ENCODE results near the gene GRIN3B.
"Not testable (repeated sequence)": the region's sequence is repeated elsewhere in the genome, so short reads cannot be mapped to it uniquely, and the experiment has no call there.

Gene GRIN3B

GRCh38 chr19:1000095-1000494 lies at the start of gene GRIN3B:
Gene GRIN3B, plus strand, starts transcription at chr19:1000419. Its CDS starts 19 bp downstream, at chr19:1000438.
- peak in 2 of 4 experiments; percentile 42 to 69 for DNase-seq (ENCODE audit: low read depth in 4 of 4, low spot score in 1 of 4)

GRCh38 chr19:952049-952679 lies 48.1 kb upstream of the GRIN3B start:
- DNase-seq (ENCODE audit: low read depth in 4 of 4, low spot score in 1 of 4) = no peak

- no peak for DNase-seq (ENCODE audit: low read depth in 4 of 4, low spot score in 1 of 4)
Measured at GRCh38 chr19:952680-953444, 47.4 kb upstream of the GRIN3B start.

GRCh38 chr19:953445-954271 lies 46.6 kb upstream of the GRIN3B start:
- DNase-seq (ENCODE audit: low read depth in 4 of 4, low spot score in 1 of 4) = no peak

- DNase-seq (ENCODE audit: low read depth in 4 of 4, low spot score in 1 of 4) = no peak
Measured at GRCh38 chr19:954272-954671, 45.9 kb upstream of the GRIN3B start.

- no peak for DNase-seq (ENCODE audit: low read depth in 4 of 4, low spot score in 1 of 4)
Measured at GRCh38 chr19:954672-955494, 45.3 kb upstream of the GRIN3B start.

- no peak for DNase-seq (ENCODE audit: low read depth in 4 of 4, low spot score in 1 of 4)
Measured at GRCh38 chr19:955803-956765, 44.1 kb upstream of the GRIN3B start.

GRCh38 chr19:956766-957440 lies 43.3 kb upstream of the GRIN3B start:
- DNase-seq (ENCODE audit: low read depth in 4 of 4, low spot score in 1 of 4) = no peak

- not testable (repeated sequence) for DNase-seq (ENCODE audit: low read depth in 4 of 4, low spot score in 1 of 4)
Measured at GRCh38 chr19:957578-957977, 42.6 kb upstream of the GRIN3B start.

GRCh38 chr19:958967-959855 lies 41.0 kb upstream of the GRIN3B start:
- peak in 2 of 4 experiments; percentile 35 to 36 for DNase-seq (ENCODE audit: low read depth in 4 of 4, low spot score in 1 of 4)

- DNase-seq (ENCODE audit: low read depth in 4 of 4, low spot score in 1 of 4) = no peak
Measured at GRCh38 chr19:960020-960419, 40.2 kb upstream of the GRIN3B start.

GRCh38 chr19:960601-960938 lies 39.6 kb upstream of the GRIN3B start:
- DNase-seq (ENCODE audit: low read depth in 4 of 4, low spot score in 1 of 4) = no peak

- no peak for DNase-seq (ENCODE audit: low read depth in 4 of 4, low spot score in 1 of 4)
Measured at GRCh38 chr19:961866-962620, 38.2 kb upstream of the GRIN3B start.

GRCh38 chr19:962683-963400 lies 37.4 kb upstream of the GRIN3B start:
- no peak for DNase-seq (ENCODE audit: low read depth in 4 of 4, low spot score in 1 of 4)

GRCh38 chr19:963486-963951 lies 36.7 kb upstream of the GRIN3B start:
- DNase-seq (ENCODE audit: low read depth in 4 of 4, low spot score in 1 of 4) = no peak

GRCh38 chr19:964116-964520 lies 36.1 kb upstream of the GRIN3B start:
- no peak for DNase-seq (ENCODE audit: low read depth in 4 of 4, low spot score in 1 of 4)

Data from stimulated activated CD4-positive, alpha-beta T cell treated with anti-CD3 and anti-CD28 coated beads, Interleukin-1b, Interleukin-23, amount 100 ng/mL, for 24 hours (primary cell).